Chondrocyte (in vitro differentiated cells): ENCODE data around the gene ERH. TPM values are rescaled to one million over a fixed set of nuclear protein-coding genes. Genes with fewer than 3 reads are reported as not detected.

ENCODE experiments used
- DNase-seq: peaks from one replicate; pipeline ENCODE4 v3.0.0; 2021; ENCODE audit warnings: mixed read lengths, low spot score
- H3K27ac Mint-ChIP-seq: one replicate; pipeline ENCODE4 v1.8.0; 2021; ENCODE audit warnings: mild to moderate bottlenecking, moderate library complexity, mixed read lengths; ENCODE audit not compliant: unreplicated experiment
- H3K27me3 Mint-ChIP-seq: 2 replicates; pipeline ENCODE4 v1.8.0; 2021; ENCODE audit warnings: low read depth, mixed read lengths
- H3K36me3 Mint-ChIP-seq: 2 replicates; pipeline ENCODE4 v1.8.0; 2021; ENCODE audit warnings: low read depth, mixed read lengths
- H3K4me1 Mint-ChIP-seq: 2 replicates; pipeline ENCODE4 v1.8.0; 2021; ENCODE audit warnings: low read depth, mild to moderate bottlenecking, mixed read lengths
- H3K4me3 Mint-ChIP-seq: one replicate; pipeline ENCODE4 v1.8.0; 2021; ENCODE audit warnings: mild to moderate bottlenecking, moderate library complexity, mixed read lengths; ENCODE audit not compliant: unreplicated experiment
- H3K9me3 Mint-ChIP-seq: 2 replicates; pipeline ENCODE4 v1.8.0; 2021; ENCODE audit warnings: low read depth, mixed read lengths
- CTCF ChIP-seq: fragments of 200-600 bp; sonication (generic); IDR thresholded peaks from 2 replicates; pipeline ENCODE4 v1.5.0; 2021; ENCODE audit warnings: antibody characterized with exemption, mild to moderate bottlenecking, moderate library complexity
- total RNA-seq: library from RNA; stranded (reverse); gene quantifications from 3 replicates; pipeline ENCODE4 v1.2.1, GENCODE V29; 2021

ERH gene
- total RNA-seq, 1 donor from 2014 or later: 140 TPM

- Mint-ChIP-seq H3K4me3 (no peak overlapping the region), H3K4me1 (peaks cover 19% of the 10 kb centered on the region), H3K27me3 (peaks cover 3% of the 10 kb centered on the region), H3K27ac (no peak overlapping the region), H3K9me3 (no peaks in the 10 kb centered on the region), H3K36me3 (peaks cover 1% of the 10 kb centered on the region)
- DNase-seq: no peak
- TF ChIP-seq CTCF: no peak
These were observed 39.7 kb downstream of the ERH start for GRCh38 chr14:69358233-69358963.

- no peaks in the 10 kb centered on the region for H3K9me3 Mint-ChIP-seq
- no peak overlapping the region for H3K4me3 Mint-ChIP-seq
- TF ChIP-seq CTCF: no peak
- no peak for DNase-seq
- peaks cover 2% of the 10 kb centered on the region for H3K36me3 Mint-ChIP-seq
- peaks cover 3% of the 10 kb centered on the region for H3K27me3 Mint-ChIP-seq
- H3K27ac Mint-ChIP-seq: no peak overlapping the region
- H3K4me1 Mint-ChIP-seq: peaks cover 19% of the 10 kb centered on the region
These were observed 40.4 kb downstream of the ERH start for GRCh38 chr14:69357544-69358200.

- no peak for TF ChIP-seq CTCF
- Mint-ChIP-seq H3K27me3 (peaks cover 3% of the 10 kb centered on the region), H3K9me3 (no peaks in the 10 kb centered on the region), H3K27ac (no peak overlapping the region), H3K4me3 (no peak overlapping the region), H3K4me1 (peaks cover 19% of the 10 kb centered on the region), H3K36me3 (peaks cover 7% of the 10 kb centered on the region)
- DNase-seq: no peak
These were observed 41.1 kb downstream of the ERH start for GRCh38 chr14:69356903-69357543.

- no peaks in the 10 kb centered on the region for H3K9me3 Mint-ChIP-seq
- peaks cover 10% of the 10 kb centered on the region for H3K36me3 Mint-ChIP-seq
- H3K4me1 Mint-ChIP-seq: peaks cover 19% of the 10 kb centered on the region
- no peak for TF ChIP-seq CTCF
- H3K27ac Mint-ChIP-seq: peak overlapping the region; percentile 91
- DNase-seq: no peak
- H3K4me3 Mint-ChIP-seq: no peak overlapping the region
- H3K27me3 Mint-ChIP-seq: peaks cover 3% of the 10 kb centered on the region
These were observed 42.4 kb downstream of the ERH start for GRCh38 chr14:69355607-69356281.

- peaks cover 19% of the 10 kb centered on the region for H3K4me1 Mint-ChIP-seq
- H3K9me3 Mint-ChIP-seq: no peaks in the 10 kb centered on the region
- no peak overlapping the region for H3K4me3 Mint-ChIP-seq
- H3K27me3 Mint-ChIP-seq: peaks cover 3% of the 10 kb centered on the region
- H3K27ac Mint-ChIP-seq: peak overlapping the region; percentile 91
- DNase-seq: no peak
- TF ChIP-seq CTCF: no peak
- H3K36me3 Mint-ChIP-seq: peaks cover 11% of the 10 kb centered on the region
These were observed 42.9 kb downstream of the ERH start for GRCh38 chr14:69355154-69355597.
